ENCODE measurements around the gene KRT2.

Gene KRT2

GRCh38 chr12:52636592-52637258 lies 15.3 kb downstream of the KRT2 start:
- TF ChIP-seq CTCF (IDR thresholded peaks at IDR 0.05; ENCODE audit: borderline replicate concordance, insufficient read depth, low read depth, low read length) = no peak
- H3K4me3 ChIP-seq (ENCODE audit: low read depth, low read length) = no peak overlapping the region

DNA sequence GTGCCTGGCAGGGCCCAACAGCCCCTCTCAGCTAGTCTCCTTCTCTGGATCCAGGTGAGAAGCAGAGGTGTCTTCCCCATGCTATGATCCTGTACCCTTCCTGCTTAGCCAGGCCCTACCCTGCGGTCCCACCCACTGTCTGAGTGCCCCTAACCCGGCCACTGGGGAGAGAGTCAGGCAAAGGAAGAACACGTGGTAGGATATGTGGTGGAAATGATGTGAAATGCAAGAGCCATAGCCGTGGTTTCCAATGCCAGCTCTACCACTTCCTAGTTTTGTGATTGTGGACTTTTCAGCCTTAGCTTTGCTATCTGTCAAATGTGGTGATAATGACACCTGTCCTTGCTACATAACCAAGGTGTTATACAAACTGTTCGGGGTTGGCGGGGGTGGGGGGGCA lies 15.8 kb downstream of the KRT2 start:
- H3K4me3 ChIP-seq (ENCODE audit: low read depth, low read length) = no peak overlapping the region
- TF ChIP-seq CTCF (IDR thresholded peaks at IDR 0.05; ENCODE audit: borderline replicate concordance, insufficient read depth, low read depth, low read length) = no peak

GRCh38 chr12:52634266-52635056 lies 17.6 kb downstream of the KRT2 start:
- TF ChIP-seq CTCF (IDR thresholded peaks at IDR 0.05; ENCODE audit: borderline replicate concordance, insufficient read depth, low read depth, low read length) = no peak
- no peak overlapping the region for H3K4me3 ChIP-seq (ENCODE audit: low read depth, low read length)

- no peak overlapping the region for H3K4me3 ChIP-seq (ENCODE audit: low read depth, low read length)
- TF ChIP-seq CTCF (IDR thresholded peaks at IDR 0.05; ENCODE audit: borderline replicate concordance, insufficient read depth, low read depth, low read length) = no peak
These were observed 18.6 kb downstream of the KRT2 start for GRCh38 chr12:52633383-52633782.

GRCh38 chr12:52632656-52633055 lies 19.4 kb downstream of the KRT2 start:
- H3K4me3 ChIP-seq (ENCODE audit: low read depth, low read length) = no peak overlapping the region
- no peak for TF ChIP-seq CTCF (IDR thresholded peaks at IDR 0.05; ENCODE audit: borderline replicate concordance, insufficient read depth, low read depth, low read length)

DNA sequence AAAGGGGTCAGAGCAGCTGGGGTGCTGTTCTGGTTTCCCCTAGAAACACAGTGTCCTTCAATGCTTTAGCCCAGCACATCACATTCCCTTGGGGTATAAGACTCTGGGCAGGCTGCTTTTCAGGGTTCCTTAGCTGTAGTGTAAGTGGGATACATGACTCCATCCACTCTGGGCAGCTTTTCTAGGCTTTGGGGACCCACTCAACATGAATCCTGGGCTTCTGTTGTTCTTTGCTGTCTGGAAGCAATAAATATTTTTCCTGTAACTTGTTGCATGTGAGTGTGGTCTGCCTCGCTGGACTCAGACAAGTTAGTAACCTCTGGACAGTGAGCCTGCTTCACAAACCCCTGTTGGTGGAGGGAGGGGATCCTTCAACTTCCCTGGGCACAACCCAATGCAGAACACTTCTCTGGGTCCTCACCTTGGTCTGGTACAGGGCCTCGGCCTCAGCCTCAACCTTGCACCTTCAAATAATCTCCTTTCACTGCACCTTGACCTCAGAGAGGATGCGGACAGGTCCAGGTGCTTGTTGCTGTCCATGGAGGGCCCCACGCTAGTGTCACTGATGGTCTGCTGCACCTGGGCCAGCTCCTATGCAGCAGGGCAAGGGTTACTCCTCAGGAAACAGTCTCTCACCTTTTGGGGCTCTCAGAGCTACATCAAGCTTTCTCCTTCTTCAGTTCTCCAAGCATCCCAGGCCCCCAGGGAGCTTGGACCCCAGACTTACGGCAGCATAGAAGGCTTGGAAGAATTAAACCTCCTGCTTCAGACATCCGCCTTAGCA lies 20.1 kb downstream of the KRT2 start:
- no peak for TF ChIP-seq CTCF (IDR thresholded peaks at IDR 0.05; ENCODE audit: borderline replicate concordance, insufficient read depth, low read depth, low read length)
- no peak overlapping the region for H3K4me3 ChIP-seq (ENCODE audit: low read depth, low read length)

Measured in GM12875 (cell line).